Nephron progenitor cell (in vitro differentiated cells): ENCODE data around the gene FCER2.
A peak's percentile ranks its signal among the peaks of the same experiment; 100 is the strongest.

Experiments used
- DNase-seq: peaks from one replicate; pipeline ENCODE4 v3.0.0; 2021
- H3K27ac Mint-ChIP-seq: 2 replicates; pipeline ENCODE4 v1.8.0; 2021; ENCODE audit warnings: mild to moderate bottlenecking, moderate library complexity, mixed read lengths
- H3K27me3 Mint-ChIP-seq: 2 replicates; pipeline ENCODE4 v1.8.0; 2021; ENCODE audit warnings: mild to moderate bottlenecking, low read depth, mixed read lengths; ENCODE audit not compliant: poor library complexity
- H3K36me3 Mint-ChIP-seq: 2 replicates; pipeline ENCODE4 v1.8.0; 2021; ENCODE audit warnings: low read depth, mixed read lengths
- H3K4me1 Mint-ChIP-seq: 2 replicates; pipeline ENCODE4 v1.8.0; 2021; ENCODE audit warnings: mixed read lengths
- H3K4me3 Mint-ChIP-seq: 2 replicates; pipeline ENCODE4 v1.8.0; 2021; ENCODE audit warnings: mild to moderate bottlenecking, moderate library complexity, mixed read lengths
- H3K9me3 Mint-ChIP-seq: 2 replicates; pipeline ENCODE4 v1.8.0; 2021; ENCODE audit warnings: mild to moderate bottlenecking, moderate library complexity, mixed read lengths
- TF ChIP-seq, protein P1 (sequence below): fragments of 200-600 bp; sonication (generic); IDR thresholded peaks from 2 replicates; pipeline ENCODE4 v1.5.0; 2021; ENCODE audit warnings: antibody characterized with exemption

FCER2 gene

DNA sequence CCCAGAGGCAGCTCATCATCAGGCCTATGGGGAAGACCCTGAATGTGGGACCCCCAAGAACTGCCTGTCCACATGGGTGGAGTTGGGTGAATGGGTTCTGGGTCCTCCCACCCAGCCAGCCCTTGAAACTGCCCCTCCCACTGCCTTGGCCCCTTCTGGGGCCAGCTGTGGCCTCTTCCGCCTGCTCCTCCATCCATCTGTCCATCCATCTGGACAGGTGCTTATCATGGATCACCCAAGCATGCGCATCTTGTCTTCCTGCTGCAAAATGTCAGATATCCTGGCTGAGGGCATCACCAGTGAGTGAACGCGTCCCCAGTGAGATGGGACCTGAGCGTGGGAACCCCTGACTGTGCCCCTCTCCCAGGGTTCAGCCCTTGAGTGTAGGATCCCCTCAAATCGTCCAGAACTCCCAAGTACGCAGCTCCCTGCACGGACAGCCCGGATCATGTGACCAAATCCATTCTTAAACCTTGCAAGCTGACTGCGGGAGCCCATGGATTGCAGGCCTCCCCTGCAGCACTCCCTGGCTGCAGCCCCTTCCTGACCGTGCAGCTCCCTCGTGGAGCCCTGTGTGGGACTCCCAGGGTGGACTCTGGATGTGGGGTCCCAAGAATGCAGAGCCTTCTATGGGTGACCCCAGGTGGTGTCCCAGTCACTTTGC is 63.0 kb downstream of the FCER2 start:
- H3K27me3 Mint-ChIP-seq: peaks cover 32% of the 10 kb centered on the region

More for the DNA sequence above, 63.0 kb downstream of the FCER2 start:
- no peaks in the 10 kb centered on the region for H3K9me3 Mint-ChIP-seq
- no peak for DNase-seq
- H3K4me3 Mint-ChIP-seq: peak overlapping the region; percentile 63
- peak overlapping the region; percentile 71 for H3K27ac Mint-ChIP-seq
- H3K36me3 Mint-ChIP-seq: no peaks in the 10 kb centered on the region
- peaks cover 10% of the 10 kb centered on the region for H3K4me1 Mint-ChIP-seq
- TF ChIP-seq, protein P1, sequence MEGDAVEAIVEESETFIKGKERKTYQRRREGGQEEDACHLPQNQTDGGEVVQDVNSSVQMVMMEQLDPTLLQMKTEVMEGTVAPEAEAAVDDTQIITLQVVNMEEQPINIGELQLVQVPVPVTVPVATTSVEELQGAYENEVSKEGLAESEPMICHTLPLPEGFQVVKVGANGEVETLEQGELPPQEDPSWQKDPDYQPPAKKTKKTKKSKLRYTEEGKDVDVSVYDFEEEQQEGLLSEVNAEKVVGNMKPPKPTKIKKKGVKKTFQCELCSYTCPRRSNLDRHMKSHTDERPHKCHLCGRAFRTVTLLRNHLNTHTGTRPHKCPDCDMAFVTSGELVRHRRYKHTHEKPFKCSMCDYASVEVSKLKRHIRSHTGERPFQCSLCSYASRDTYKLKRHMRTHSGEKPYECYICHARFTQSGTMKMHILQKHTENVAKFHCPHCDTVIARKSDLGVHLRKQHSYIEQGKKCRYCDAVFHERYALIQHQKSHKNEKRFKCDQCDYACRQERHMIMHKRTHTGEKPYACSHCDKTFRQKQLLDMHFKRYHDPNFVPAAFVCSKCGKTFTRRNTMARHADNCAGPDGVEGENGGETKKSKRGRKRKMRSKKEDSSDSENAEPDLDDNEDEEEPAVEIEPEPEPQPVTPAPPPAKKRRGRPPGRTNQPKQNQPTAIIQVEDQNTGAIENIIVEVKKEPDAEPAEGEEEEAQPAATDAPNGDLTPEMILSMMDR: no peak
